Measurements from ENCODE around the gene GUCY1A2. TPM values are rescaled to one million over a fixed set of nuclear protein-coding genes. Genes with fewer than 3 reads are reported as not detected.

GUCY1A2 gene
- total RNA-seq, 2 donors from 2014 or later = 3.7 to 5.3 TPM

GRCh38 chr11:107017433-107018218 lies 650 bp downstream of the GUCY1A2 start:
- Mint-ChIP-seq H3K9me3 (no peaks in the 10 kb centered on the region), H3K27ac (no peak overlapping the region), H3K27me3 (ENCODE audit: insufficient read depth) (peaks cover 45% of the 10 kb centered on the region), H3K4me1 (peaks cover 8% of the 10 kb centered on the region), H3K36me3 (ENCODE audit: low read depth) (no peaks in the 10 kb centered on the region), H3K4me3 (peak overlapping the region; percentile 63)
- no peaks in the 10 kb centered on the region for H3K9me3 ChIP-seq (ENCODE audit: control insufficient read depth, low read length)
- peak; percentile 90 for TF ChIP-seq CTCF (conservative IDR thresholded peaks at IDR 0.05)
- H3K9ac ChIP-seq (ENCODE audit: extremely low read depth, low read length, poor library complexity, severe bottlenecking) = no peak overlapping the region
- peak overlapping the region; percentile 74 for H3K4me3 ChIP-seq (ENCODE audit: low read length)
- no peak overlapping the region for H3K27ac ChIP-seq (ENCODE audit: low read depth, low read length)
- peaks cover 53% of the 10 kb centered on the region for H3K27me3 ChIP-seq (ENCODE audit: control insufficient read depth, insufficient read depth, low read length, poor library complexity, severe bottlenecking)
- H3K36me3 ChIP-seq (ENCODE audit: control insufficient read depth, insufficient read depth, low read length) = no peaks in the 10 kb centered on the region
- no peaks in the 10 kb centered on the region for H3K4me1 ChIP-seq (ENCODE audit: control insufficient read depth, insufficient read depth, low read length)
- 0 to 2% methylated on average over 11 to 85 of the region's 85 CpGs for WGBS, 2 experiments (ENCODE audit: insufficient coverage in 1 of 2, insufficient read length in 1 of 2)
- peak; percentile 92 for DNase-seq

DNA sequence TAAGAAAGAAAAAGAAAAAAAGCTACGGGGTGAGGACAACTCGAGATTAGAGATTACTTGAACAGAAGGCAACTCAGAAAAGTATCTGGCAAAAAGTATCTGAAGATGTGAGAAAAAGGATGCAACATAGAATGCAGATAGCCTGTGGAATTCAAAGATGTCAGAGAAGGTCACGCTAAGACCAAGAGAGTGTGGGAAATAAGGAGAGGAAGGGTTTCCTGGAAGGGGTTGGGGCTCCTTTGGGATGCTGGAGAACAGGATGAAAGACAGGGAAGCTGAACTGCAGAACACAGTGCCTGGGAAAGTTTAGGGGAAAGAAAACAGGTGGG lies 1.2 kb downstream of the GUCY1A2 start:
- H3K9me3 Mint-ChIP-seq = no peaks in the 10 kb centered on the region
- 69 to 72% methylated on average over 3 of the region's 3 CpGs for WGBS, 2 experiments (ENCODE audit: insufficient coverage in 1 of 2, insufficient read length in 1 of 2)
- no peaks in the 10 kb centered on the region for H3K36me3 Mint-ChIP-seq (ENCODE audit: low read depth)
- Histone ChIP-seq H3K4me3 (ENCODE audit: low read length) (peak overlapping the region; percentile 74), H3K27ac (ENCODE audit: low read depth, low read length) (no peak overlapping the region), H3K9me3 (ENCODE audit: control insufficient read depth, low read length) (no peaks in the 10 kb centered on the region), H3K36me3 (ENCODE audit: control insufficient read depth, insufficient read depth, low read length) (no peaks in the 10 kb centered on the region), H3K9ac (ENCODE audit: extremely low read depth, low read length, poor library complexity, severe bottlenecking) (no peak overlapping the region), H3K27me3 (ENCODE audit: control insufficient read depth, insufficient read depth, low read length, poor library complexity, severe bottlenecking) (peaks cover 48% of the 10 kb centered on the region), H3K4me1 (ENCODE audit: control insufficient read depth, insufficient read depth, low read length) (no peaks in the 10 kb centered on the region)
- H3K4me3 Mint-ChIP-seq = peak overlapping the region; percentile 63
- H3K4me1 Mint-ChIP-seq = peaks cover 8% of the 10 kb centered on the region
- H3K27me3 Mint-ChIP-seq (ENCODE audit: insufficient read depth) = peaks cover 41% of the 10 kb centered on the region
- no peak for TF ChIP-seq CTCF (conservative IDR thresholded peaks at IDR 0.05)
- H3K27ac Mint-ChIP-seq = no peak overlapping the region
- DNase-seq = no peak

DNA sequence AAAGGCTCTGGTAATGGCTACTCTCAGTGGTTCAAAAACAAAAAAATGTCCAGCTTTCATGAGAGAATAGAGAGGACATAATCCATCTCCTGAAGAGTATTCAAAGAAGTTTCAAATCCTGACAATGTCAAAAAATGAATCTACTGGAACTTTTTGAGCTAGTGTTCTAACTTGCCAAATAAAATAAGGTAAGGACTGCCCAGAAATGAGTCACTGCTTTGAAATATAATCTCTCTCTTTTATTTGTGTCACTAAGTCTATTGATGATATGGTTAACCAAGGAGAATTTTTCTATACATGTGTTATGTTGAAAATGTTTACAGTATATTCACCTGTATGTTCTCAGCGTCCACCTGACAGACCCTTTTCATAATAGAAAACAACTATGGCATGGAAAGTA lies 3.4 kb downstream of the GUCY1A2 start:
- peaks cover 26% of the 10 kb centered on the region for H3K27me3 ChIP-seq (ENCODE audit: control insufficient read depth, insufficient read depth, low read length, poor library complexity, severe bottlenecking)
- no peak overlapping the region for H3K27ac Mint-ChIP-seq
- H3K4me3 Mint-ChIP-seq = no peak overlapping the region
- H3K9me3 ChIP-seq (ENCODE audit: control insufficient read depth, low read length) = no peaks in the 10 kb centered on the region
- no peak for TF ChIP-seq CTCF (conservative IDR thresholded peaks at IDR 0.05)
- H3K36me3 Mint-ChIP-seq (ENCODE audit: low read depth) = no peaks in the 10 kb centered on the region
- no peaks in the 10 kb centered on the region for H3K4me1 ChIP-seq (ENCODE audit: control insufficient read depth, insufficient read depth, low read length)
- DNase-seq = no peak
- no peak overlapping the region for H3K4me3 ChIP-seq (ENCODE audit: low read length)
- H3K36me3 ChIP-seq (ENCODE audit: control insufficient read depth, insufficient read depth, low read length) = no peaks in the 10 kb centered on the region
- H3K9me3 Mint-ChIP-seq = no peaks in the 10 kb centered on the region
- H3K27ac ChIP-seq (ENCODE audit: low read depth, low read length) = no peak overlapping the region
- WGBS, 2 experiments (ENCODE audit: insufficient coverage in 1 of 2, insufficient read length in 1 of 2) = no CpG with 5 or more reads among the region's 1 CpG
- H3K4me1 Mint-ChIP-seq = peaks cover 8% of the 10 kb centered on the region
- no peak overlapping the region for H3K9ac ChIP-seq (ENCODE audit: extremely low read depth, low read length, poor library complexity, severe bottlenecking)
- peaks cover 26% of the 10 kb centered on the region for H3K27me3 Mint-ChIP-seq (ENCODE audit: insufficient read depth)

Measured in endodermal cell (in vitro differentiated cells).